Ishikawa (cell line): ENCODE measurements around the gene CDK7.

ENCODE experiments used
- EGR1 ChIP-seq: IDR thresholded peaks from 2 replicates; pipeline ENCODE4 v1.6.1; 2012
- EP300 ChIP-seq: IDR thresholded peaks from 2 replicates; pipeline ENCODE4 v1.6.1; 2012; ENCODE audit warnings: borderline replicate concordance
- FOXM1 ChIP-seq: IDR thresholded peaks from 2 replicates; pipeline ENCODE4 v1.6.1; 2012; ENCODE audit warnings: low read depth, borderline replicate concordance
- TF ChIP-seq, protein P1 (sequence below): IDR thresholded peaks from 2 replicates; pipeline ENCODE4 v1.6.1; 2012; ENCODE audit warnings: low read depth, mild to moderate bottlenecking

DNA sequence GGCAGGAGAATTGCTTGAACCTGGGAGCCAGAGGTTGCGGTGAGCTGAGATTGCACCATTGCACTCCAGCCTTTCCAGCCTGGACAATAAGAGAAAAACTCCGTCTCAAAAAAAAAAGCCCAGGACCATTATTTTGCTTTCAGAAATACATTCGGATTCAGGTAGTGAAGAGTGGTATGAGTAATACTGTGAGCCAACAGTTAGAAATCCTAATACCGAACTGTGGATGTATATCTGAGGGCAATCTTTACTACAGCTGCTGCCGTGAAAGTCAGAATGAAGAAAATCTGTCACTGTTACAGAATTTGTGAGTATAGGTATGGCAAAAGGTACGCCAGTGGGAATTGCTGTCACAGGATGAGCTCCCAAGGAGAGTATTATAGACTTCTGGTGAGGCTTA is 3.4 kb upstream of the CDK7 start:
- TF ChIP-seq EP300 (no peak), EGR1 (no peak), FOXM1 (no peak)
- TF ChIP-seq, protein P1, sequence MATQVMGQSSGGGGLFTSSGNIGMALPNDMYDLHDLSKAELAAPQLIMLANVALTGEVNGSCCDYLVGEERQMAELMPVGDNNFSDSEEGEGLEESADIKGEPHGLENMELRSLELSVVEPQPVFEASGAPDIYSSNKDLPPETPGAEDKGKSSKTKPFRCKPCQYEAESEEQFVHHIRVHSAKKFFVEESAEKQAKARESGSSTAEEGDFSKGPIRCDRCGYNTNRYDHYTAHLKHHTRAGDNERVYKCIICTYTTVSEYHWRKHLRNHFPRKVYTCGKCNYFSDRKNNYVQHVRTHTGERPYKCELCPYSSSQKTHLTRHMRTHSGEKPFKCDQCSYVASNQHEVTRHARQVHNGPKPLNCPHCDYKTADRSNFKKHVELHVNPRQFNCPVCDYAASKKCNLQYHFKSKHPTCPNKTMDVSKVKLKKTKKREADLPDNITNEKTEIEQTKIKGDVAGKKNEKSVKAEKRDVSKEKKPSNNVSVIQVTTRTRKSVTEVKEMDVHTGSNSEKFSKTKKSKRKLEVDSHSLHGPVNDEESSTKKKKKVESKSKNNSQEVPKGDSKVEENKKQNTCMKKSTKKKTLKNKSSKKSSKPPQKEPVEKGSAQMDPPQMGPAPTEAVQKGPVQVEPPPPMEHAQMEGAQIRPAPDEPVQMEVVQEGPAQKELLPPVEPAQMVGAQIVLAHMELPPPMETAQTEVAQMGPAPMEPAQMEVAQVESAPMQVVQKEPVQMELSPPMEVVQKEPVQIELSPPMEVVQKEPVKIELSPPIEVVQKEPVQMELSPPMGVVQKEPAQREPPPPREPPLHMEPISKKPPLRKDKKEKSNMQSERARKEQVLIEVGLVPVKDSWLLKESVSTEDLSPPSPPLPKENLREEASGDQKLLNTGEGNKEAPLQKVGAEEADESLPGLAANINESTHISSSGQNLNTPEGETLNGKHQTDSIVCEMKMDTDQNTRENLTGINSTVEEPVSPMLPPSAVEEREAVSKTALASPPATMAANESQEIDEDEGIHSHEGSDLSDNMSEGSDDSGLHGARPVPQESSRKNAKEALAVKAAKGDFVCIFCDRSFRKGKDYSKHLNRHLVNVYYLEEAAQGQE: no peak
